ENCODE measurements around the gene EN1.

GRCh38 chr2:118834901-118835745, 12.3 kb downstream of the EN1 start:
- TF ChIP-seq SIN3A (IDR thresholded peaks at IDR 0.05; ENCODE audit: borderline replicate concordance, low read depth, low read length) = no peak
- no peak for TF ChIP-seq CTCF (CRISPR knock-in tag; IDR thresholded peaks at IDR 0.05)
- no peak for TF ChIP-seq MAFK (conservative IDR thresholded peaks at IDR 0.05 in 1 of 2, IDR thresholded peaks at IDR 0.05 in 1 of 2; ENCODE audit: low read length in 2 of 2)
- TF ChIP-seq ZNF138 (CRISPR knock-in tag; IDR thresholded peaks at IDR 0.05; ENCODE audit: low read depth) = no peak
- TF ChIP-seq MAF1 (CRISPR knock-in tag; IDR thresholded peaks at IDR 0.05; ENCODE audit: borderline replicate concordance) = no peak
- no peak for TF ChIP-seq NFIC (IDR thresholded peaks at IDR 0.05; ENCODE audit: low read length)
- no peak for TF ChIP-seq MEF2D (CRISPR knock-in tag; IDR thresholded peaks at IDR 0.05)
- no peak for TF ChIP-seq NR2C2 (CRISPR knock-in tag; IDR thresholded peaks at IDR 0.05; ENCODE audit: borderline replicate concordance)
- TF ChIP-seq ZFP90 (CRISPR knock-in tag; IDR thresholded peaks at IDR 0.05; ENCODE audit: borderline replicate concordance) = no peak
- TF ChIP-seq ZNF512 (CRISPR knock-in tag; IDR thresholded peaks at IDR 0.05) = no peak
